SKM-1 treated with dmso at 0.1 percent for 144 hours (cell line): ENCODE data around the gene DGKZ.
A peak's percentile ranks its signal among the peaks of the same experiment; 100 is the strongest.
"Not testable (repeated sequence)": the region's sequence is repeated elsewhere in the genome, so short reads cannot be mapped to it uniquely, and the experiment has no call there.

Experiments
- DNase-seq: peaks from one replicate; lab custom pipeline; 2025; ENCODE audit not compliant: unreplicated experiment; lab: John Stamatoyannopoulos, UW

Gene DGKZ

GRCh38 chr11:46346886-46347636 is at the start of gene DGKZ:
Gene DGKZ, plus strand, starts transcription at chr11:46347463. Its CDS starts 197 bp downstream, at chr11:46347660.
- DNase-seq: peak; percentile 90

GRCh38 chr11:46298699-46299433 is 48.4 kb upstream of the DGKZ start:
- no peak for DNase-seq

GRCh38 chr11:46299451-46299961 is 47.8 kb upstream of the DGKZ start:
- DNase-seq: no peak

- no peak for DNase-seq
Observed at GRCh38 chr11:46300270-46300669, 47.0 kb upstream of the DGKZ start.

GRCh38 chr11:46302866-46303265 is 44.4 kb upstream of the DGKZ start:
- DNase-seq: no peak

GRCh38 chr11:46304036-46304435 is 43.2 kb upstream of the DGKZ start:
- not testable (repeated sequence) for DNase-seq

GRCh38 chr11:46304605-46305179 is 42.6 kb upstream of the DGKZ start:
- DNase-seq: no peak

GRCh38 chr11:46305295-46305694 is 42.0 kb upstream of the DGKZ start:
- DNase-seq: peak; percentile 91

GRCh38 chr11:46306296-46306853 is 40.9 kb upstream of the DGKZ start:
- DNase-seq: no peak

GRCh38 chr11:46307369-46307768 is 39.9 kb upstream of the DGKZ start:
- DNase-seq: no peak

- DNase-seq: no peak
Observed at GRCh38 chr11:46307785-46308341, 39.4 kb upstream of the DGKZ start.

- DNase-seq: peak; percentile 59
Observed at GRCh38 chr11:46308631-46309419, 38.4 kb upstream of the DGKZ start.

GRCh38 chr11:46309814-46310259 is 37.4 kb upstream of the DGKZ start:
- peak; percentile 62 for DNase-seq

- peak; percentile 62 for DNase-seq
Observed at GRCh38 chr11:46315033-46315738, 32.1 kb upstream of the DGKZ start.

GRCh38 chr11:46315783-46316563 is 31.3 kb upstream of the DGKZ start:
- no peak for DNase-seq

GRCh38 chr11:46319074-46319453 is 28.2 kb upstream of the DGKZ start:
- no peak for DNase-seq

GRCh38 chr11:46321757-46322156 is 25.5 kb upstream of the DGKZ start:
- DNase-seq: peak; percentile 75

GRCh38 chr11:46322759-46323158 is 24.5 kb upstream of the DGKZ start:
- peak; percentile 23 for DNase-seq
